SK-N-SH (cell line): ENCODE measurements around the gene CLCN1. TPM values are rescaled to one million over a fixed set of nuclear protein-coding genes. Genes with fewer than 3 reads are reported as not detected.

Experiments
- CTCF ChIA-PET: fragments of 300-600, 350-600 bp; formaldehyde crosslinking; extraction: SDS; loops from one replicate; lab custom pipeline; 2021; lab: Yijun Ruan, JAX
- POLR2A ChIA-PET: fragments of 350-600 bp; sonication (Branson Sonifier 250); formaldehyde crosslinking; extraction: SDS; loops from one replicate; lab custom pipeline; 2020; ENCODE audit warnings: antibody characterized with exemption, inconsistent platforms; lab: Yijun Ruan, JAX
- DNase-seq: peaks from one replicate; pipeline ENCODE4 v3.0.0; 2012
- H2AFZ ChIP-seq: fragments of 200-600 bp; sonication (generic); 2 replicates; pipeline ENCODE4 v1.8.1; 2016; ENCODE audit warnings: antibody characterized with exemption, mild to moderate bottlenecking, low read depth
- H3F3A ChIP-seq: fragments of 200-600 bp; sonication (generic); replicated peaks from 2 replicates; pipeline ENCODE3; 2016; ENCODE audit warnings: antibody characterized with exemption, mild to moderate bottlenecking; ENCODE audit not compliant: insufficient read depth
- H3K27ac ChIP-seq, 2 experiments: fragments of 200-500 bp in 1 of 2; fragments of 200-600 bp in 1 of 2; sonication (Bioruptor generic) in 1 of 2; sonication (generic), shearing (Covaris generic) in 1 of 2; 2 replicates each; pipeline versions ENCODE4 v1.5.1 to v1.6.1; 2014 to 2016; ENCODE audit warnings: low read depth in 2 of 2, inconsistent platforms in 1 of 2, low read length in 1 of 2, mild to moderate bottlenecking in 1 of 2, mixed read lengths in 1 of 2
- H3K27me3 ChIP-seq: fragments of 200-600 bp; sonication (generic), shearing (Covaris generic); 2 replicates; pipeline ENCODE4 v1.6.1; 2016; ENCODE audit warnings: mixed run types; ENCODE audit not compliant: insufficient read depth
- H3K36me3 ChIP-seq, 2 experiments: fragments of 200-500 bp in 1 of 2; fragments of 200-600 bp in 1 of 2; sonication (Bioruptor generic) in 1 of 2; sonication (generic) in 1 of 2; replicated peaks in 1 of 2; 2 replicates each; pipeline versions ENCODE3 to v1.5.1; 2014 to 2016; ENCODE audit warnings: low read length in 1 of 2, mild to moderate bottlenecking in 1 of 2; ENCODE audit not compliant: insufficient read depth in 2 of 2, control insufficient read depth in 1 of 2
- H3K4me1 ChIP-seq, 2 experiments: fragments of 200-500 bp in 1 of 2; fragments of 200-600 bp in 1 of 2; sonication (Bioruptor generic) in 1 of 2; sonication (generic), shearing (Covaris generic) in 1 of 2; 2 replicates each; pipeline versions ENCODE4 v1.5.1 to v1.6.1; 2014 to 2016; ENCODE audit warnings: low read depth in 1 of 2, low read length in 1 of 2, mixed run types in 1 of 2; ENCODE audit not compliant: insufficient read depth in 2 of 2, control insufficient read depth in 1 of 2
- H3K4me2 ChIP-seq: fragments of 200-600 bp; sonication (generic), shearing (Covaris generic); 2 replicates; pipeline ENCODE4 v1.6.1; 2017; ENCODE audit warnings: mixed run types
- H3K4me3 ChIP-seq, 2 experiments: fragments of 200-500 bp in 1 of 2; fragments of 200-600 bp in 1 of 2; sonication (Bioruptor generic) in 1 of 2; sonication (generic), shearing (Covaris generic) in 1 of 2; 2 replicates each; pipeline versions ENCODE4 v1.5.1 to v1.8.1; 2014 to 2016; ENCODE audit warnings: low read depth in 2 of 2, inconsistent platforms in 1 of 2, low read length in 1 of 2, mild to moderate bottlenecking in 1 of 2, mixed read lengths in 1 of 2, moderate library complexity in 1 of 2
- H3K79me2 ChIP-seq: fragments of 200-600 bp; sonication (generic); 2 replicates; pipeline ENCODE4 v1.8.1; 2017; ENCODE audit warnings: mild to moderate bottlenecking; ENCODE audit not compliant: insufficient read depth
- H3K9ac ChIP-seq: fragments of 200-600 bp; sonication (generic); 2 replicates; pipeline ENCODE4 v1.6.1; 2017; ENCODE audit warnings: mixed run types
- H3K9me2 ChIP-seq: fragments of 200-600 bp; sonication (generic); 2 replicates; pipeline ENCODE4 v1.6.1; 2017; ENCODE audit warnings: mixed run types
- H3K9me3 ChIP-seq: fragments of 200-600 bp; sonication (generic); 2 replicates; pipeline ENCODE4 v1.6.1; 2017; ENCODE audit warnings: mixed run types, mild to moderate bottlenecking, moderate library complexity
- H4K20me1 ChIP-seq: fragments of 200-600 bp; sonication (generic); 2 replicates; pipeline ENCODE4 v1.6.1; 2017; ENCODE audit warnings: mild to moderate bottlenecking, mixed run types; ENCODE audit not compliant: insufficient read depth
- ELF1 ChIP-seq: IDR thresholded peaks from 2 replicates; pipeline ENCODE4 v1.4.0; 2012
- EP300 ChIP-seq, 2 experiments: IDR thresholded peaks; 2 replicates each; pipeline versions ENCODE4 v1.4.0 to v1.6.1; 2012; ENCODE audit warnings: borderline replicate concordance in 1 of 2, low read depth in 1 of 2, low read length in 1 of 2
- FOSL2 ChIP-seq: IDR thresholded peaks from 2 replicates; pipeline ENCODE4 v1.4.0; 2012; ENCODE audit warnings: low read depth, mild to moderate bottlenecking, moderate library complexity, borderline replicate concordance
- GABPA ChIP-seq: IDR thresholded peaks from 2 replicates; pipeline ENCODE4 v1.4.0; 2012; ENCODE audit warnings: low read depth, mild to moderate bottlenecking
- GATA2 ChIP-seq: sonication (generic); formaldehyde crosslinking; IDR thresholded peaks from 2 replicates; pipeline ENCODE4 v1.5.0; 2020; ENCODE audit warnings: mild to moderate bottlenecking, missing genetic modification reagents
- JUND ChIP-seq: IDR thresholded peaks from 2 replicates; pipeline ENCODE4 v1.4.0; 2012
- MEF2A ChIP-seq: IDR thresholded peaks from 2 replicates; pipeline ENCODE4 v1.4.0; 2012; ENCODE audit warnings: low read depth, borderline replicate concordance
- NFIC ChIP-seq: IDR thresholded peaks from 2 replicates; pipeline ENCODE4 v1.4.0; 2012; ENCODE audit warnings: borderline replicate concordance
- NRF1 ChIP-seq: IDR thresholded peaks from 2 replicates; pipeline ENCODE4 v1.6.1; 2012; ENCODE audit warnings: low read depth, mild to moderate bottlenecking, low read length
- POLR2AphosphoS5 ChIP-seq: IDR thresholded peaks from 2 replicates; pipeline ENCODE4 v1.6.1; 2012; ENCODE audit warnings: low read depth, low read length
- RAD21 ChIP-seq: IDR thresholded peaks from 2 replicates; pipeline ENCODE4 v1.6.1; 2012; ENCODE audit warnings: mild to moderate bottlenecking, low read length
- RCOR1 ChIP-seq: fragments of 150-350 bp; IDR thresholded peaks from 2 replicates; pipeline ENCODE4 v1.6.1; 2017; ENCODE audit warnings: antibody characterized with exemption, low read length
- RFX5 ChIP-seq: IDR thresholded peaks from 2 replicates; pipeline ENCODE4 v1.6.1; 2012; ENCODE audit warnings: mild to moderate bottlenecking, improper control_type of control experiment, low read length
- RXRA ChIP-seq: IDR thresholded peaks from 2 replicates; pipeline ENCODE4 v1.4.0; 2012; ENCODE audit warnings: low read depth, mild to moderate bottlenecking, borderline replicate concordance
- SMC3 ChIP-seq: IDR thresholded peaks from 2 replicates; pipeline ENCODE4 v1.6.1; 2012; ENCODE audit warnings: low read depth, low read length, improper control_type of control experiment
- TAF1 ChIP-seq: IDR thresholded peaks from 2 replicates; pipeline ENCODE4 v1.6.1; 2012; ENCODE audit warnings: low read depth, mild to moderate bottlenecking, low read length, moderate library complexity, borderline replicate concordance
- TEAD4 ChIP-seq: IDR thresholded peaks from 2 replicates; pipeline ENCODE4 v1.4.0; 2012; ENCODE audit warnings: mild to moderate bottlenecking, borderline replicate concordance; ENCODE audit not compliant: insufficient read depth
- WGBS: methylation state at CpG from one replicate; pipeline ENCODE4 v1.1.6; 2017; ENCODE audit warnings: low lambda C conversion rate; 5-methylcytosine and 5-hydroxymethylcytosine counted together
- polyA plus RNA-seq, 3 experiments: library from polyadenylated mRNA; depleted of rRNA; stranded (reverse); fragments of >200 nt; gene quantifications; 2 replicates each; pipeline ENCODE4 v1.2.3, GENCODE V29; 2012
- TF ChIP-seq, protein P1 (sequence below): IDR thresholded peaks from 2 replicates; pipeline ENCODE4 v1.4.0; 2012; ENCODE audit warnings: low read depth, borderline replicate concordance
- TF ChIP-seq, protein P2 (sequence below): IDR thresholded peaks from 2 replicates; pipeline ENCODE4 v1.4.0; 2012; ENCODE audit warnings: low read depth, borderline replicate concordance
- TF ChIP-seq, protein P3 (sequence below): fragments of 200-600 bp; sonication (generic); IDR thresholded peaks from 2 replicates; pipeline ENCODE4 v1.6.1; 2017; ENCODE audit warnings: antibody characterized with exemption, mild to moderate bottlenecking, moderate library complexity
- TF ChIP-seq, protein P4 (sequence below): fragments of 150-350 bp; IDR thresholded peaks from 2 replicates; pipeline ENCODE4 v1.6.1; 2017; ENCODE audit warnings: antibody characterized with exemption, low read length, low read depth, borderline replicate concordance
- TF ChIP-seq, protein P5 (sequence below): IDR thresholded peaks from 2 replicates; pipeline ENCODE4 v1.4.0; 2012; ENCODE audit warnings: low read depth

The CLCN1 gene
- polyA plus RNA-seq, 1 of the 3 experiments (the other 2 are of a cell fraction): 0.12 TPM

DNA sequence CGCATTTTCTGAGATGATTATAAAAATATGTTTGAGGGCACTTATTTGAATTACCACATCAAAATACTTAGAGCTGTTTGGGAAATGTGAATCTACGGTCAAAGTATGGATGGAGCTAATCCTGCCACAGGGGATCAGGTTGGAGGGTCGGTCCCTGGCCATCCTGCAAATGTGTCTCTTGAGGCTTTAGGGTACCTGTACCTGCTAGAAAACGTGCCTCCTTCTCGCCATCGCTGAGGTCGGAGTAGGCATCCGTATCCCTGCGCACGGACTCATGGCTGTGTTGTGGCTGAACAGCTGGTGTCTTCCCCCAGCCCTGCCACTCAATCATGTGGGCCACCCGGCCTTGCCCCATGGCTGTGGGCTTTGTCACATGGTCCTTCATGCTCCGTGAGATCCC, 42.7 kb downstream of the CLCN1 start:
- Histone ChIP-seq H3F3A (no peaks in the 10 kb centered on the region), H3K36me3 (peaks cover 0 to 27% of the 10 kb centered on the region in 2 experiments), H3K9me2 (no peaks in the 10 kb centered on the region), H3K4me2 (no peak overlapping the region), H3K79me2 (no peaks in the 10 kb centered on the region), H3K27ac (no peak overlapping the region), H3K9ac (no peak overlapping the region), H2AFZ (no peak overlapping the region), H3K9me3 (no peaks in the 10 kb centered on the region), H4K20me1 (no peaks in the 10 kb centered on the region), H3K4me1 (peaks cover 0 to 8% of the 10 kb centered on the region in 2 experiments; a peak in 1 of 4 replicates), H3K27me3 (no peaks in the 10 kb centered on the region), H3K4me3 (no peak overlapping the region)
- ChIA-PET CTCF (interaction anchor here (0.7 to 1.8 kb wide), 4 partner anchors 21 to 143 kb away, joined by 3 to 4 read pairs (median 3); partner anchors contain the start of gene CASP2), POLR2A (no interaction called here)
- no peak for TF ChIP-seq RFX5
- TF ChIP-seq SMC3: no peak
- no peak for TF ChIP-seq MEF2A
- TF ChIP-seq EP300 (IDR thresholded peaks at IDR 0.05; ENCODE audit: borderline replicate concordance in 1 of 2, low read depth in 1 of 2, low read length in 1 of 2): no peak
- TF ChIP-seq POLR2AphosphoS5: no peak
- no peak for TF ChIP-seq TEAD4
- TF ChIP-seq, protein P1, sequence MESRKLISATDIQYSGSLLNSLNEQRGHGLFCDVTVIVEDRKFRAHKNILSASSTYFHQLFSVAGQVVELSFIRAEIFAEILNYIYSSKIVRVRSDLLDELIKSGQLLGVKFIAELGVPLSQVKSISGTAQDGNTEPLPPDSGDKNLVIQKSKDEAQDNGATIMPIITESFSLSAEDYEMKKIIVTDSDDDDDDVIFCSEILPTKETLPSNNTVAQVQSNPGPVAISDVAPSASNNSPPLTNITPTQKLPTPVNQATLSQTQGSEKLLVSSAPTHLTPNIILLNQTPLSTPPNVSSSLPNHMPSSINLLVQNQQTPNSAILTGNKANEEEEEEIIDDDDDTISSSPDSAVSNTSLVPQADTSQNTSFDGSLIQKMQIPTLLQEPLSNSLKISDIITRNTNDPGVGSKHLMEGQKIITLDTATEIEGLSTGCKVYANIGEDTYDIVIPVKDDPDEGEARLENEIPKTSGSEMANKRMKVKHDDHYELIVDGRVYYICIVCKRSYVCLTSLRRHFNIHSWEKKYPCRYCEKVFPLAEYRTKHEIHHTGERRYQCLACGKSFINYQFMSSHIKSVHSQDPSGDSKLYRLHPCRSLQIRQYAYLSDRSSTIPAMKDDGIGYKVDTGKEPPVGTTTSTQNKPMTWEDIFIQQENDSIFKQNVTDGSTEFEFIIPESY: no peak
- no peak for TF ChIP-seq RXRA
- no peak for TF ChIP-seq NRF1
- TF ChIP-seq NFIC: no peak
- TF ChIP-seq GATA2 (CRISPR knock-in tag): no peak
- DNase-seq: no peak
- WGBS: 76% methylated on average over 12 of the region's 12 CpGs

DNA sequence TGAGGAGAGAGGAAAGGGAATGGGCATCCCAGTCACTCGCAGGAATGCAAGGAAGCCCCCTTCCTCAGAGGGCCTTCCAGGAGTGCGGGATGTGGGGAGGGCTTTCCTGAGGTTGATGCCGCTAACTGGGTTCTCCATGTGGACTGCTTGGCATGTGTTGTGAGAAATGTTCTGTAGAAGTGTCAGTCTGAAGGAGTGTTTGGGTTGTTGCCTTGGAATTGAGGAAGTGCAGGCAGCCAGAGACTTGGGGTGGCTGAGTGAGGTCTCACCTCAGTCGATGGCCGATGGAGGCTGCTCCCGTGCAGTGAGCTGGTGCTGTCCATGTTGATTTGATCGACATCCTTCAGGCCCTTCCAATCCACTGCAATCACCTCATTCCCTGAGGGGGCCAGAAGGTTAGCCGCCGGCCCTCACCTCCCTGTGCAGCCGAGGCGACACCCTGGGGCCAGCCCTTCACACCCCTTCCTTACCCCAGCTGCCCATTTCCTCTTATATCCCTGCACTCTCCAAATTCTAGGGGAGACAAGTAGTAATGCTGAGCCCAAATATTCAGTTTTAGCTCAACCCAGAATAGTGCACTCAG, 44.0 kb downstream of the CLCN1 start:
- H3F3A ChIP-seq: no peaks in the 10 kb centered on the region
- H3K27ac ChIP-seq: no peak overlapping the region
- no peak overlapping the region for H3K9ac ChIP-seq
- H3K27me3 ChIP-seq: no peaks in the 10 kb centered on the region
- peaks cover 0 to 27% of the 10 kb centered on the region in 2 experiments for H3K36me3 ChIP-seq
- H3K79me2 ChIP-seq: no peaks in the 10 kb centered on the region
- H3K9me3 ChIP-seq: no peaks in the 10 kb centered on the region
- H3K4me2 ChIP-seq: no peak overlapping the region
- ChIA-PET CTCF (interaction anchor here (1.0 to 2.4 kb wide), 8 partner anchors 13 to 120 kb away, joined by 3 to 14 read pairs (median 4); partner anchors contain the start of gene CASP2), POLR2A (interaction anchor here (0.7 kb wide), 1 partner anchor 80 kb away, joined by 3 read pairs; no protein-coding TSS in a partner anchor)
- 82% methylated on average over 11 of the region's 11 CpGs for WGBS
- DNase-seq: no peak
- peaks cover 0 to 8% of the 10 kb centered on the region in 2 experiments; a peak in 1 of 4 replicates for H3K4me1 ChIP-seq
- H2AFZ ChIP-seq: no peak overlapping the region
- no peak overlapping the region for H3K4me3 ChIP-seq
- no peaks in the 10 kb centered on the region for H3K9me2 ChIP-seq
- H4K20me1 ChIP-seq: no peaks in the 10 kb centered on the region
- TF ChIP-seq FOSL2: no peak
- TF ChIP-seq TAF1: no peak
- TF ChIP-seq POLR2AphosphoS5: no peak
- TF ChIP-seq, protein P2, sequence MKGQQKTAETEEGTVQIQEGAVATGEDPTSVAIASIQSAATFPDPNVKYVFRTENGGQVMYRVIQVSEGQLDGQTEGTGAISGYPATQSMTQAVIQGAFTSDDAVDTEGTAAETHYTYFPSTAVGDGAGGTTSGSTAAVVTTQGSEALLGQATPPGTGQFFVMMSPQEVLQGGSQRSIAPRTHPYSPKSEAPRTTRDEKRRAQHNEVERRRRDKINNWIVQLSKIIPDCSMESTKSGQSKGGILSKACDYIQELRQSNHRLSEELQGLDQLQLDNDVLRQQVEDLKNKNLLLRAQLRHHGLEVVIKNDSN: no peak
- no peak for TF ChIP-seq ELF1
- no peak for TF ChIP-seq JUND
- no peak for TF ChIP-seq NRF1
- no peak for TF ChIP-seq RAD21
- no peak for TF ChIP-seq RFX5
- TF ChIP-seq, protein P3, sequence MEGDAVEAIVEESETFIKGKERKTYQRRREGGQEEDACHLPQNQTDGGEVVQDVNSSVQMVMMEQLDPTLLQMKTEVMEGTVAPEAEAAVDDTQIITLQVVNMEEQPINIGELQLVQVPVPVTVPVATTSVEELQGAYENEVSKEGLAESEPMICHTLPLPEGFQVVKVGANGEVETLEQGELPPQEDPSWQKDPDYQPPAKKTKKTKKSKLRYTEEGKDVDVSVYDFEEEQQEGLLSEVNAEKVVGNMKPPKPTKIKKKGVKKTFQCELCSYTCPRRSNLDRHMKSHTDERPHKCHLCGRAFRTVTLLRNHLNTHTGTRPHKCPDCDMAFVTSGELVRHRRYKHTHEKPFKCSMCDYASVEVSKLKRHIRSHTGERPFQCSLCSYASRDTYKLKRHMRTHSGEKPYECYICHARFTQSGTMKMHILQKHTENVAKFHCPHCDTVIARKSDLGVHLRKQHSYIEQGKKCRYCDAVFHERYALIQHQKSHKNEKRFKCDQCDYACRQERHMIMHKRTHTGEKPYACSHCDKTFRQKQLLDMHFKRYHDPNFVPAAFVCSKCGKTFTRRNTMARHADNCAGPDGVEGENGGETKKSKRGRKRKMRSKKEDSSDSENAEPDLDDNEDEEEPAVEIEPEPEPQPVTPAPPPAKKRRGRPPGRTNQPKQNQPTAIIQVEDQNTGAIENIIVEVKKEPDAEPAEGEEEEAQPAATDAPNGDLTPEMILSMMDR: no peak
- TF ChIP-seq GABPA: no peak
- TF ChIP-seq, protein P4, sequence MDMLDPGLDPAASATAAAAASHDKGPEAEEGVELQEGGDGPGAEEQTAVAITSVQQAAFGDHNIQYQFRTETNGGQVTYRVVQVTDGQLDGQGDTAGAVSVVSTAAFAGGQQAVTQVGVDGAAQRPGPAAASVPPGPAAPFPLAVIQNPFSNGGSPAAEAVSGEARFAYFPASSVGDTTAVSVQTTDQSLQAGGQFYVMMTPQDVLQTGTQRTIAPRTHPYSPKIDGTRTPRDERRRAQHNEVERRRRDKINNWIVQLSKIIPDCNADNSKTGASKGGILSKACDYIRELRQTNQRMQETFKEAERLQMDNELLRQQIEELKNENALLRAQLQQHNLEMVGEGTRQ: no peak
- no peak for TF ChIP-seq NFIC
- TF ChIP-seq RCOR1: no peak
- TF ChIP-seq, protein P5, sequence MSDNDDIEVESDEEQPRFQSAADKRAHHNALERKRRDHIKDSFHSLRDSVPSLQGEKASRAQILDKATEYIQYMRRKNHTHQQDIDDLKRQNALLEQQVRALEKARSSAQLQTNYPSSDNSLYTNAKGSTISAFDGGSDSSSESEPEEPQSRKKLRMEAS: no peak
